Measurements from ENCODE around the gene HMG20B. TPM values are rescaled to one million over a fixed set of nuclear protein-coding genes. Genes with fewer than 3 reads are reported as not detected.
"Not testable (repeated sequence)": the region's sequence is repeated elsewhere in the genome, so short reads cannot be mapped to it uniquely, and the experiment has no call there.

The HMG20B gene
- total RNA-seq, 1 donor from 2014 or later, result 51.0 TPM

DNA sequence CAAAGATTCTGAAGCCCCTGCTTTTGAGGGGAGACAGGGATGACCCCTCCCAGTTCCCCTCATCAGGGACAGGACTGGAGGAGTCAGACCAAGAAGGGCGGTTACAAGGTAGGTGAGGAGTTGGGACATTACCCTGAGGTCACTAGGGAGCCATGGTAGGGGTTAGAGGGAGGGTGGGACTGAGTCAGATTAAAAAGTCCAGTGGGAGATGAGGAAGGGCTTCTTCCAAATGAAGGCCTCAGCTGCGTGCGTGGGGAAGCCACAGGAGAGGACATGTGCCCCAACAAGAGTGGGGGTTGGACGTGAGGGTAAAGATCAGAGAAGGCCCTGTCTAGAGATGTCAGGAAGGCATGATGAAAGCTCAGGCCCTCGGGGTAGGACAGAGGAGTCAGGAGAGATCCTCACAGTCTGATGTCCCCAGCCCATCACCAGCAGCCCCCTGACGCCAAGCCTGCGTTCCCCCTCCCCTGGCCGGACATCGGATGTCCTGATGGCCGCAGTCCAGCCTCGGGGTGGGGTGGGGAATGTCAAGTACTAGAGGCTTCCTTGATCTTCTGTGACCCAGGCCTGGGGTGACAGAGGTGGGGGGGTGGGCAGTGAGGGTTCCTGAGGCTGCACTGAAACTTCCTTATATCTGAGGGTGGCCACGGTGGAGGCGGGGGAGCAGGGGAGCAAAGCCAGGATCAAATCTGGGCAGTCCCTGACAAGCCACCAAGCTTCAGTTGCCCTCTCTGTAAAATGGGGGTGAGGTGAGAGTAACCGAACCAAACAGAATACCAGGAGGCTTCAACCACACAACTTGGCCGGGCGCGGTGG lies 8.8 kb upstream of the HMG20B start:
- no peak overlapping the region for H3K27ac Mint-ChIP-seq
- intact Hi-C loops (cut with micrococcal nuclease), result no loop called here
- no peaks in the 10 kb centered on the region for H3K36me3 Mint-ChIP-seq (ENCODE audit: low read depth)
- H3K9me3 Mint-ChIP-seq, result no peaks in the 10 kb centered on the region
- DNase-seq (no peak), ATAC-seq (ENCODE audit: low read depth) (no peak)
- POLR2A ChIA-PET, result no interaction called here
- CTCF ChIA-PET, result no interaction called here
- no peak overlapping the region for H3K4me3 Mint-ChIP-seq
- H3K27me3 Mint-ChIP-seq, result no peaks in the 10 kb centered on the region
- H3K4me1 Mint-ChIP-seq, result peaks cover 7% of the 10 kb centered on the region
- TF ChIP-seq, protein P1, sequence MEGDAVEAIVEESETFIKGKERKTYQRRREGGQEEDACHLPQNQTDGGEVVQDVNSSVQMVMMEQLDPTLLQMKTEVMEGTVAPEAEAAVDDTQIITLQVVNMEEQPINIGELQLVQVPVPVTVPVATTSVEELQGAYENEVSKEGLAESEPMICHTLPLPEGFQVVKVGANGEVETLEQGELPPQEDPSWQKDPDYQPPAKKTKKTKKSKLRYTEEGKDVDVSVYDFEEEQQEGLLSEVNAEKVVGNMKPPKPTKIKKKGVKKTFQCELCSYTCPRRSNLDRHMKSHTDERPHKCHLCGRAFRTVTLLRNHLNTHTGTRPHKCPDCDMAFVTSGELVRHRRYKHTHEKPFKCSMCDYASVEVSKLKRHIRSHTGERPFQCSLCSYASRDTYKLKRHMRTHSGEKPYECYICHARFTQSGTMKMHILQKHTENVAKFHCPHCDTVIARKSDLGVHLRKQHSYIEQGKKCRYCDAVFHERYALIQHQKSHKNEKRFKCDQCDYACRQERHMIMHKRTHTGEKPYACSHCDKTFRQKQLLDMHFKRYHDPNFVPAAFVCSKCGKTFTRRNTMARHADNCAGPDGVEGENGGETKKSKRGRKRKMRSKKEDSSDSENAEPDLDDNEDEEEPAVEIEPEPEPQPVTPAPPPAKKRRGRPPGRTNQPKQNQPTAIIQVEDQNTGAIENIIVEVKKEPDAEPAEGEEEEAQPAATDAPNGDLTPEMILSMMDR (IDR thresholded peaks at IDR 0.05), result no peak

DNA sequence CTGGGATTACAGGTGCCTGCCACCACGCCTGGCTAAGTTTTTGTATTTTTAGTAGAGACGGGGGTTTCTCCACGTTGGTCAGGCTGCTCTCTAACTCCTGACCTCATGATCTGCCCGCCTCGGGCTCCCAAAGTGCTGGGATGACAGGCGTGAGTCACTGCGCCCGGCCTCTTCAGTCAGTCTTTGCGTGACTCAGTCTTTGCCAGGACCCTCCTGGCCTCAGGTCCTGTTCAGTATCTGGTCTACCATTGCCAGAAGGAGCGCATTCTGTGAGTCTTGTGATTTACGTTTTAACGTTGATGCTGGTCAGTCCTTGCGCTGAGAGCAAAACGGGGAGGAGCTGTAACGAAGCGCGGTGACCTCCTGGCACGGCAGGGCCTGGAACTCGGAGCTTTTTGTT lies 7.6 kb upstream of the HMG20B start:
- DNase-seq (no peak), ATAC-seq (ENCODE audit: low read depth) (no peak)
- no peak overlapping the region for H3K27ac Mint-ChIP-seq
- ChIA-PET CTCF (interaction anchor here (1.0 kb wide), 1 partner anchor 11 kb away, joined by 4 read pairs; no protein-coding TSS in a partner anchor), POLR2A (no interaction called here)
- no peaks in the 10 kb centered on the region for H3K36me3 Mint-ChIP-seq (ENCODE audit: low read depth)
- H3K9me3 Mint-ChIP-seq, result no peaks in the 10 kb centered on the region
- TF ChIP-seq, protein P1 (IDR thresholded peaks at IDR 0.05), result no peak
- H3K27me3 Mint-ChIP-seq, result no peaks in the 10 kb centered on the region
- no peak overlapping the region for H3K4me3 Mint-ChIP-seq
- peaks cover 5% of the 10 kb centered on the region for H3K4me1 Mint-ChIP-seq
- intact Hi-C loops (cut with micrococcal nuclease), result no loop called here

DNA sequence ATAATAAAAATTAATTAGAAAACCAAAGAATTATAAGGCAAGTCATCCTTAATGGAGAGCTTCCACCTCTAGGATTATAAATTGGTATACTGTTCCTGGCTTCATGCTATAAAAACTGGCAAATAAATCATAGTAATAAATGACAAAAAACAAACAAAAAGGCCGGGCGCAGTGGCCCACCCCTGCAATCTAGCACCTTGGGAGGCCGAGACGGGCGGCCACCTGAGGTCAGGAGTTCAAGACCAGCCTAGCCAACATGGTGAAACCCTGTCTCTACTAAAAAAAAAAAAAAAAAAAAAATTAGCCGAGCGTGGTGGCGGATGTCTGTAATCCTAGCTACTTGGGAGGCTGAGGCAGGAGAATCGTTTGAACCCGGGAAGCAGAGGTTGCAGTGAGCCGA lies 2.7 kb upstream of the HMG20B start:
- H3K9me3 Mint-ChIP-seq; H3K4me3 Mint-ChIP-seq; H3K36me3 Mint-ChIP-seq (ENCODE audit: low read depth); H3K27me3 Mint-ChIP-seq; DNase-seq; ATAC-seq (ENCODE audit: low read depth); CTCF ChIA-PET; H3K27ac Mint-ChIP-seq: not testable (repeated sequence)
- POLR2A ChIA-PET, result interaction anchor here (0.5 kb wide), 1 partner anchor 760 kb away, joined by 4 read pairs; no protein-coding TSS in a partner anchor
- intact Hi-C loops (cut with micrococcal nuclease), result loop anchor here (5.0 to 10.0 kb wide), 3 partner anchors 192 to 402 kb away; partner anchors contain the start of genes APBA3, DAPK3, MRPL54 and NCLN
- H3K4me1 Mint-ChIP-seq, result peaks cover 15% of the 10 kb centered on the region

DNA sequence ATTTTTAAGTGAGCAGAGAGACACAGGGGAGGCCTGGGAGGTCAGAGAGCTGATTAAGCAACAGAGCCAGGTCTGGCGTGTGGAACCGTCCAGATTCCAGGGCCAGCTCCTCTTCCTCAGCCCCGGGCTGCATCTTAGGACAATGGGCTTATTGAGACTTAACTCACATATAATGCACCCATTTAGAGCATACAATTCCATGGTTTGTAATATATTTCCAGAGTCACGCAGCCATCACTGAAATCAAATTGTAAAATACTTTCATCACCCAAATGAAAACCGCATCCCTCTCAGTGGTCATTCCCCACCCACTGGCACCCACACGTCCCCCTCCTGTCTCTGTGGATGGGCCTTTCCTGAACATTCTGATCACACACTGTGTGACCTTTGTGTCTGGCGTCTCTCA lies 2.1 kb upstream of the HMG20B start:
- no peak for ATAC-seq (ENCODE audit: low read depth)
- no peak for DNase-seq
- Mint-ChIP-seq H3K27me3 (no peaks in the 10 kb centered on the region), H3K4me1 (peaks cover 19% of the 10 kb centered on the region), H3K9me3 (no peaks in the 10 kb centered on the region), H3K27ac (no peak overlapping the region), H3K4me3 (no peak overlapping the region), H3K36me3 (ENCODE audit: low read depth) (peaks cover 7% of the 10 kb centered on the region)
- TF ChIP-seq, protein P1 (IDR thresholded peaks at IDR 0.05), result no peak
- ChIA-PET POLR2A (interaction anchor here (0.6 kb wide), 1 partner anchor 17 kb away, joined by 4 read pairs; no protein-coding TSS in a partner anchor), CTCF (no interaction called here)
- intact Hi-C loops (cut with micrococcal nuclease), result loop anchor here (5.0 to 10.0 kb wide), 3 partner anchors 192 to 402 kb away; partner anchors contain the start of genes APBA3, DAPK3, MRPL54 and NCLN

DNA sequence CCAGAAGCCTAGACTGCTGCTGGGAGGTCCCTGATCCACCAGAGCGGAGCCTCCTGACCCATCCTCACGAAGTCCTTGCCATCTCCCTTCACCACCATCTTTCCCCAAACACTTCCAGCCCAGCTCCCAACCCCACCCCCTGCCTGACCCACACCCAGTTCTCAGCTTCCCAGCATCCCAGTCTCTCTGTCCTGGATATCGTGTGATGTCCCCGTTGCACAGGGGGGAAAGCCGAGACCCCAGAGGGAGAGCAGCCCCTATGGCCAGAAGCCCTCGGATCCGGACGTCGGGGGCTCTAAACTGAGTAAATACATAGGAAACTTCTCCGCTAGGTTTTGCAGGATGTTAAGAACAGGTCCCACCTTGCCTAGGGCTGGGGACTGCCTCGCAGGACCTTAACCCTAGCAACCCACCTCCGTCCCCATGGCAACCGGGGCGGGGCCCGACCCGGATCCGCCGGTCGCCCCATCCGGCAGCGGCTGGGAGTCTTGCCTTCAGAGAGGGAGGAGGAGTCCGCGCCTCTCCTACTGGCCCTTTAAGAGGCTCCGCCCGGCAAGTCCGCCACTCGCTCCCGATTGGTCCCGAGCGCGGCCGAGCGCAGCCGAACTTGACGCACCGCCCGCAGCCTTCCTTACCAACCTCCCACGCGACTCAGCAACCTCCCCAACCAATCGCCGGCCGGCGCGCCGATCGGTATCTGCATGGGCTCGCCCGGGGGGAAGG lies 451 bp upstream of the HMG20B start:
- TF ChIP-seq, protein P1 (IDR thresholded peaks at IDR 0.05), result no peak
- Mint-ChIP-seq H3K9me3 (no peaks in the 10 kb centered on the region), H3K27ac (peak overlapping the region; percentile 53), H3K4me3 (peak overlapping the region; percentile 81), H3K4me1 (peaks cover 19% of the 10 kb centered on the region), H3K27me3 (no peaks in the 10 kb centered on the region), H3K36me3 (ENCODE audit: low read depth) (peaks cover 9% of the 10 kb centered on the region)
- ChIA-PET CTCF (no interaction called here), POLR2A (interaction anchor here (0.8 kb wide), 1 partner anchor 18 kb away, joined by 3 read pairs; no protein-coding TSS in a partner anchor)
- DNase-seq (peak; percentile 94), ATAC-seq (ENCODE audit: low read depth) (peak; percentile 95)
- intact Hi-C loops (cut with micrococcal nuclease), result loop anchor here (1.0 to 10.0 kb wide), 7 partner anchors 15 to 610 kb away; partner anchors contain the start of genes ANKRD24, APBA3, DAPK3 and FZR1

Data from activated B cell treated with CpG ODN at 0.5 μM for 24 hours (primary cell).